Endothelial cell of umbilical vein (primary cell): ENCODE data around the gene KCTD13. TPM values are rescaled to one million over a fixed set of nuclear protein-coding genes. Genes with fewer than 3 reads are reported as not detected.

ENCODE experiments used
- BruUV-seq: library from RNA; stranded (reverse); fragments of 400-500 nt; replicated peaks from 2 replicates; lab custom pipeline; 2021; lab: Mats Ljungman, UMichigan
- CTCF ChIA-PET: fragments of 300-600, 350-600 bp; sonication (Branson Sonifier 250); formaldehyde crosslinking; loops from one replicate; lab custom pipeline; 2021; ENCODE audit warnings: antibody characterized with exemption, inconsistent platforms; lab: Charles Lee
- POLR2A ChIA-PET: fragments of 300-600, 350-600 bp; sonication (Branson Sonifier 250); formaldehyde crosslinking; loops from one replicate; lab custom pipeline; 2021; ENCODE audit warnings: antibody characterized with exemption, inconsistent platforms; lab: Charles Lee
- DNase-seq: peaks from one replicate; pipeline ENCODE4 v3.0.0-alpha.2; 2011; ENCODE audit warnings: low read depth, low spot score
- FAIRE-seq: peaks from 2 replicates; lab custom pipeline; 2011; peaks lifted over from hg19 to GRCh38; lab: Jason Lieb, UNC
- H2AFZ ChIP-seq: 2 replicates; pipeline ENCODE4 v1.6.0; 2012; ENCODE audit warnings: low read depth, low read length, control low read depth, inconsistent platforms
- H3K27ac ChIP-seq: 2 replicates; pipeline ENCODE4 v1.5.1; 2011; ENCODE audit warnings: low read depth, mild to moderate bottlenecking, control low read depth, low read length, moderate library complexity; ENCODE audit not compliant: insufficient read depth
- H3K27me3 ChIP-seq, 2 experiments: 2 replicates each; pipeline versions ENCODE4 v1.6.0 to v1.6.1; 2011; ENCODE audit warnings: low read length in 2 of 2, mixed read lengths in 1 of 2; ENCODE audit not compliant: control insufficient read depth in 2 of 2, insufficient read depth in 2 of 2
- H3K36me3 ChIP-seq, 2 experiments: 2 replicates in 1 of 2; 3 replicates in 1 of 2; pipeline ENCODE4 v1.5.1; 2011; ENCODE audit warnings: low read length in 2 of 2, mild to moderate bottlenecking in 1 of 2, moderate library complexity in 1 of 2; ENCODE audit not compliant: control insufficient read depth in 2 of 2, insufficient read depth in 2 of 2; ENCODE audit errors: extremely low read depth in 1 of 2
- H3K4me1 ChIP-seq: 3 replicates; pipeline ENCODE4 v1.5.1; 2011; ENCODE audit warnings: mild to moderate bottlenecking, low read length; ENCODE audit not compliant: control insufficient read depth, insufficient read depth; ENCODE audit errors: extremely low read depth
- H3K4me2 ChIP-seq: 2 replicates; pipeline ENCODE4 v1.6.1; 2011; ENCODE audit warnings: low read length, control low read depth, mixed read lengths; ENCODE audit not compliant: insufficient read depth
- H3K4me3 ChIP-seq, 3 experiments: fragments of 200-600 bp in 1 of 3; sonication (generic), shearing (Covaris generic) in 1 of 3; replicated peaks in 1 of 3; 2 replicates each; pipeline ENCODE4 v1.5.1; 2011 to 2016; ENCODE audit warnings: control low read depth in 3 of 3, low read length in 3 of 3, mild to moderate bottlenecking in 2 of 3, inconsistent platforms in 1 of 3, low read depth in 1 of 3, moderate library complexity in 1 of 3; ENCODE audit not compliant: insufficient read depth in 1 of 3
- H3K79me2 ChIP-seq: 2 replicates; pipeline ENCODE4 v1.6.0; 2012; ENCODE audit warnings: low read length, inconsistent platforms; ENCODE audit not compliant: control insufficient read depth, insufficient read depth
- H3K9ac ChIP-seq: replicated peaks from 2 replicates; pipeline ENCODE3; 2011; ENCODE audit warnings: low read length, control low read depth; ENCODE audit not compliant: insufficient read depth; ENCODE audit errors: extremely low read depth
- H3K9me1 ChIP-seq: replicated peaks from 3 replicates; pipeline ENCODE4 v1.6.0; 2011; ENCODE audit warnings: mild to moderate bottlenecking, low read length; ENCODE audit not compliant: control insufficient read depth, insufficient read depth; ENCODE audit errors: extremely low read depth
- H3K9me3 ChIP-seq: replicated peaks from 2 replicates; pipeline ENCODE4 v1.5.1; 2012; ENCODE audit warnings: low read length, inconsistent platforms; ENCODE audit not compliant: control insufficient read depth, insufficient read depth
- H4K20me1 ChIP-seq: replicated peaks from 2 replicates; pipeline ENCODE3; 2011; ENCODE audit warnings: mild to moderate bottlenecking, low read length; ENCODE audit not compliant: control insufficient read depth, insufficient read depth; ENCODE audit errors: extremely low read depth
- CTCF ChIP-seq, 2 donors: IDR thresholded peaks; 1 replicate in 1 of 2; 2 replicates in 1 of 2; pipeline ENCODE4 v1.5.1; 2011; ENCODE audit warnings: low read length in 2 of 2, mild to moderate bottlenecking in 2 of 2, moderate library complexity in 2 of 2, control low read depth in 1 of 2, inconsistent platforms in 1 of 2, low read depth in 1 of 2; ENCODE audit not compliant: insufficient read depth in 1 of 2; ENCODE audit errors: extremely low read depth in 1 of 2
- EZH2 ChIP-seq: IDR thresholded peaks from 2 replicates; pipeline ENCODE4 v1.6.1; 2012; ENCODE audit warnings: borderline replicate concordance, low read depth, mild to moderate bottlenecking, moderate library complexity, low read length, inconsistent platforms; ENCODE audit not compliant: severe bottlenecking
- FOS ChIP-seq: IDR thresholded peaks from 2 replicates; pipeline ENCODE4 v1.6.1; 2011; ENCODE audit warnings: mild to moderate bottlenecking, low read length, moderate library complexity, borderline replicate concordance; ENCODE audit not compliant: insufficient read depth
- GATA2 ChIP-seq: IDR thresholded peaks from 2 replicates; pipeline ENCODE4 v1.7.0; 2011; ENCODE audit warnings: low read depth, mild to moderate bottlenecking, moderate library complexity, mixed read lengths, low read length; ENCODE audit not compliant: insufficient read length, insufficient read depth
- JUN ChIP-seq: IDR thresholded peaks from 2 replicates; pipeline ENCODE4 v1.6.1; 2011; ENCODE audit warnings: borderline replicate concordance, low read depth; ENCODE audit not compliant: insufficient read length, insufficient read depth
- MAX ChIP-seq: IDR thresholded peaks from 2 replicates; pipeline ENCODE4 v1.6.1; 2011; ENCODE audit not compliant: insufficient read depth, insufficient read length
- MYC ChIP-seq: IDR thresholded peaks from one replicate; pipeline ENCODE4 v1.6.1; 2011; ENCODE audit warnings: mild to moderate bottlenecking, low read depth, low read length
- POLR2A ChIP-seq: IDR thresholded peaks from 2 replicates; pipeline ENCODE4 v1.6.1; 2012; ENCODE audit warnings: low read depth, mild to moderate bottlenecking, control low read depth, low read length
- POLR2AphosphoS5 ChIP-seq: IDR thresholded peaks from 2 replicates; pipeline ENCODE4 v1.6.1; 2012; ENCODE audit warnings: low read depth, mild to moderate bottlenecking, control low read depth, low read length, moderate library complexity; ENCODE audit not compliant: insufficient read depth
- dilution Hi-C: fragments of 300-500 bp; cut with MboI; formaldehyde crosslinking; loops from one replicate; pipeline ENCODE4 v1.15.0; 2019; ENCODE audit warnings: low sequenced_read_pairs; ENCODE audit not compliant: extremely low pct_ligation_motif_present
- intact Hi-C: fragments of 100-400 bp; cut with micrococcal nuclease; formaldehyde crosslinking; loops from one replicate; pipeline ENCODE4 v1.10.0; 2022
- polyA plus RNA-seq, 4 experiments: library from polyadenylated mRNA; depleted of rRNA in 3 of 4; stranded (reverse) in 3 of 4; unstranded in 1 of 4; fragments of >200 nt; gene quantifications; 2 replicates each; pipeline versions ENCODE4 v1.2.1 to v1.2.3, GENCODE V29; 2011 to 2012; ENCODE audit warnings: missing spikeins in 1 of 4
- total RNA-seq: library from RNA; stranded (reverse); gene quantifications from 2 replicates; pipeline ENCODE4 v1.2.3, GENCODE V29; 2021

Gene KCTD13
- total and polyA plus RNA-seq, 2 donors (not counting 3 experiments of a cell fraction or from before 2014, with no cell fraction given), result 22.6 to 24.2 TPM

GRCh38 chr16:29896841-29897240 lies 29.2 kb downstream of the KCTD13 start:
- H3K4me3 ChIP-seq, result no peak overlapping the region
- H3K4me1 ChIP-seq, result peaks cover 5% of the 10 kb centered on the region
- no peaks in the 10 kb centered on the region for H3K36me3 ChIP-seq
- no peak for FAIRE-seq
- POLR2A ChIA-PET, result no interaction called here
- BruUV-seq, result no TSS peak
- no peaks in the 10 kb centered on the region for H3K9me1 ChIP-seq
- H3K27me3 ChIP-seq, result peaks cover 5 to 8% of the 10 kb centered on the region in 2 experiments
- dilution Hi-C loops, result no loop called here
- H2AFZ ChIP-seq, result no peak overlapping the region
- CTCF ChIA-PET, result no interaction called here
- H3K27ac ChIP-seq, result no peak overlapping the region
- DNase-seq, result no peak
- no peaks in the 10 kb centered on the region for H3K9me3 ChIP-seq
- no peak overlapping the region for H3K9ac ChIP-seq
- no peaks in the 10 kb centered on the region for H4K20me1 ChIP-seq
- TF ChIP-seq MAX, result no peak
- no peak for TF ChIP-seq POLR2A
- no peak for TF ChIP-seq GATA2
- no peak for TF ChIP-seq FOS
- no peak for TF ChIP-seq EZH2
- no peak for TF ChIP-seq POLR2AphosphoS5
- TF ChIP-seq JUN, result no peak
- no peak for TF ChIP-seq CTCF (IDR thresholded peaks at IDR 0.05; ENCODE audit: extremely low read depth in 1 of 2, insufficient read depth in 1 of 2, low read depth in 1 of 2, low read length in 2 of 2)
- no peak for TF ChIP-seq MYC
- H3K4me2 ChIP-seq, result no peak overlapping the region
- no peaks in the 10 kb centered on the region for H3K79me2 ChIP-seq
- intact Hi-C loops, result no loop called here
